Stimulated activated CD8-positive, alpha-beta memory T cell treated with anti-CD3 and anti-CD28 coated beads, Interleukin-12 subunit alpha, Interleukin-12 subunit beta, amount 100 ng/mL, for 1 hour (primary cell): Measurements from ENCODE around the gene THRB.

Source experiments
- DNase-seq: peaks from one replicate; pipeline ENCODE4 v3.0.0-alpha.2; 2020; ENCODE audit warnings: low read depth

Gene THRB

DNA sequence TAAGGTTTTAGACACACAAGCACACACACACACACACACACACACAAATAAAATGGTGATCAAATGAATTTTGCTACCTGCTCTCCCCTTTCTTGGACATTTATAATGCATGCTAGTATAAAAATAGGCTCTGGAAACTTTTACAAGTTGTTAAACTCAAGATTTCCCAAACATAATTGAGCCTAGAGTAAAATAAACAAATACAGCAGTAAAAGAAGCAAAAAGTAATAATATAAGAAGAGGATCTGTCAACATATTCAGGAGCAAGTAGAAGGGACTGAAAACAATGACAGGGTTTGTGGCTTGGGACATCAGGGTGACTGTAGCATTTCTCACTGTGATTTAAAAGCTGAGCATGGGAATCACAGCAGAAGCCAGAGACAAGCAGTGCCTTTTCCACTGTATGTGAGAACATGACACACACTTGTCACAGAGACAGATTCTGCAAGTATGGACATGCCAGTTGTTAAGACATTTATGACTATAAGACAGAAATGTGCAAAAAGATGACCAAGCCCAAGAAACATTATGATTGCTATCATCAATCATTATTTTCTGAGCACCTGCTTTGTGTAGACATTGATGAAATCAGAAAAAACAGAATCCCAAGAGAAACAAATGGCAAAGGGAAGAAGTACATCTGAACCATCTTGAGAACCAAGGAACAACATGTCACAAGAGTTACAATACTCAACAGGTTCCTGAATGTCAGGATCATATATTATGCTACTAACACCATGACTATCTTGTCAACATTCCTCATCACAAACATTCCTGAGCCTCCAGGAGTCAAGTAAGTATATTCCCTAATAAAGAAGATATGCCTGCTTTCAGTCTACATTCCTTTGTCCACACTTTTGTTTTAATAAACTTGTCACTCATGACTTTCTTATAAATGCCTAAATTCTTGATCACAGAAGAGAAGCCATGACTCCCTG is 7.1 kb downstream of the THRB start:
- DNase-seq = no peak

GRCh38 chr3:24485511-24485910 is 9.1 kb downstream of the THRB start:
- no peak for DNase-seq

GRCh38 chr3:24483873-24484272 is 10.8 kb downstream of the THRB start:
- DNase-seq = no peak

GRCh38 chr3:24482096-24482705 is 12.4 kb downstream of the THRB start:
- DNase-seq = no peak

DNA sequence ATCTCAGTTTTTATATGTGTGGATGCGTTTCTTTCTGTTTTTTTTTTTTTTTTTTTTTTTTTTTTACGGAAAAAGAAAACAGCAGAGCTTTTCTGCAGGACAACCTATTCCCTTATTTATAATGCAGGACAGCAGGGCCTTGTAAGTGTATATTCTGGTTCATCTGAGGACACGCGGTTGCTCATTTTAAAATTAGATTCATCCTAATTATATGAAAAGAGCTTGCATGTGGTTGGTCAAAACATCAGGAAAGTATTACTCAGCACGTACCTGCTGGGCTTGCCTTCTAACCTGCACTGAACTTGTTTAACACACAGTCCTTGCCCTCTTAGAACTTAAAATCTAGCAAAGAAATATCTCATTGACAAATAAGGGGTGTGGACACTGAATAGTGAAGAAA is 13.5 kb downstream of the THRB start:
- DNase-seq = no peak

DNA sequence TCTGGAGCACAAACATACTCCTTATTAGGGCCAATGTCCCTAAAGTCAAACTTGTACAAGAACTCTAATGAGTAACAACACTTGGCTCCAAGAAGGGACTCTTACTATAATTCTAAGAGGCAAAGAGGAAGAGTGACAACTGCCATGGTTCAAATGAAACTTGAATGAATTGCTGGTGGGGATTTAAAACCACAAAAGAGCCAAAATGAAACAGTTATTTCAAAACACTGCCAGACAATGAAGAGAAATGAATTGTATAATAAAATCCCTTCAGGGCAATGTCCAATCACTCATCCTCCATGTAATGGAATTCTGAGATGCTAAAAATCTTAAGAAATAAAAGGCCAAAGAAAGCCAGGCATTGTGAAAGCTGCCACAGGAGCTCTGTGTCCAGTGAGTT is 14.2 kb downstream of the THRB start:
- no peak for DNase-seq

DNA sequence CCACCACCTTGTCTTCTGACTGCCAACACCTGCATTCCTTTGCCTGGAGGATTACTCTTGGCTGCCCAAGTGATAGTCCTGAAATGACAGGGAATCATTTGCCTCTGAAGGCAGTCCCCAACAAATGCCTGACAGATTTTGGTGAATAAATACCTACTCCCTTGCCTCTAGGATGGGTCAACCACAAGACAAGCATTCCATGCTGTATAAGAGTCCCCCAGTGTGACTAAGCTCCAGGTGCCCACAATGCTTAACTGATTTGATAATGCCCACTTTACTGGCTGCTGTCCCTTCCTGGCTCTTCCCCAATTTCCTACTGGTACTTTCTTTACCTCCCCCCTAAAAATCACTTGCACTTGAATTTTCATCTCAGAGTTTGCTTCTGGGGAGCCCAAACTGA is 14.8 kb downstream of the THRB start:
- DNase-seq = no peak

DNA sequence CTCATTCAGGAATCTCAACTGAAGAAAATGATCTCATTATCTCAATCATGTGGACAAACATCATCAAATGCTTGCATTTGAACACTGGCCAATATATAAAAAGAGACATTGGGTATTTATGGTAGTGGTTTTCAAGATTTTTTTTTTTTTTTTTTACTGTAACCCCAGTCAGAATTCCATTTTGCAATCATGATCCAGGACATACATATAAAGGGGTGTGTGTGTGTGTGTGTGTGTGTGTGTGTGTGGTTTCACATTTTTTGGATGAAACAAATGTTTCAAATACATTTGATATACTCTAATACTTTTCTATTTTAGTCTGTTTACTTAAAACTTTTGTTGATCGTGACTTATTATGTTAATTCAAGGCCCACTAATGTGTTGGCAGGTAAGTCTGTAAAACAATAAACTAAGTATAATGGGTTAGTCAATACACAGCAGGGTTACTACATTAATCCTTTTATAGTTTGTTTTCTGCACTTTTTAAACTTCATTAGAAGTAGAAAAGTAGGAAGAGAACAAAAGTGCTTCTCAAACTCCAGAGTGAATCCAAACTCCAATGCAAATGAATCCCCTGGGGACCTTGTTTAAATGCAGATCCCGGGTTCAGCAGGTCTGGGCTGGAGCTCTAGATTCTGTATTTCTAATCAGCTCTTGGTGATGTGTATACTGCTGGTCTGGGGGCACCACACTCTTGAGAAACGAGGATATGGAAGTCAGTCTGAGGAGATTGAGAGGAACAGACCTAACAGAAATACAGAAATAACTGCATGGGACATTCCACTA is 17.6 kb downstream of the THRB start:
- DNase-seq = no peak

GRCh38 chr3:24475925-24476324 is 18.7 kb downstream of the THRB start:
- DNase-seq = no peak

- DNase-seq = no peak
These were observed 19.8 kb downstream of the THRB start for GRCh38 chr3:24474862-24475261.

DNA sequence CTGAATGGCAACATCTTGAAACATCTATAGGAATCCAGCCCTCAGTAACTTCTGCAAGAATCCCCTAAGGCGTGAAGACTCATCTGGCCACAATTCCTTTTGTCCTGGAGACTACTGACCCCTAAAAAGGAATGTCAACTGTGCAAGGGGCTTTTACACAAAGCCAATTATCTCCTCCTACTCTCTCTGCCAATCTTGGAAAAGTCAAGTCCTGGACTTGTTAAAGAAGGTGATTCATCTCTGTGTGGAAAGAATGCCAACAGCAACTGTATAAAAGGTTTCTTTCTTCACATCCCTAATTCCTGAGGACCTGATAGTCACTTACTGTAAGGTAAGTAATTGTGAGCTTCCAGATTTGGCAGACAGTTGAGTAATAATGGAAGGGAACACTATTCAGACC is 22.3 kb downstream of the THRB start:
- no peak for DNase-seq

DNA sequence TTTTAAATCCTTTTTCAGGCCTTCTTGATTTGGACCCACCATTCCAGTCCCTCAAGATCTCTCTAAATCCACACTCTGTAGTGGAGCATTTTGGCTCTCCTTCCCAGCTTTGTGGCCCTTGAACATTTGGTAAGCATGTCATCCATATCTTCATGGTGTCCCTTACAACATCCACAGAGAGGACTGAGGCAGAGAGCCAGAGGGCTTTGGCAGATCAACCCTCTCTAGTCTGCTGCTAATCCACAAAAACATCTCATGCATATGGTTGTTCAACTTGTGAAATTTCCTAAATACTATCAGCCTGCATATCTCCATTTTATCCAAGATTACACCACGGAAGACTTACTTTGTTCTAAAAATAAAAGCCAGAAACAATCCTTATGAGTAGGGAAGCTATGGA is 23.2 kb downstream of the THRB start:
- DNase-seq = no peak

GRCh38 chr3:24470277-24470676 is 24.4 kb downstream of the THRB start:
- DNase-seq = no peak

- DNase-seq = no peak
These were observed 30.3 kb downstream of the THRB start for GRCh38 chr3:24464389-24464788.

DNA sequence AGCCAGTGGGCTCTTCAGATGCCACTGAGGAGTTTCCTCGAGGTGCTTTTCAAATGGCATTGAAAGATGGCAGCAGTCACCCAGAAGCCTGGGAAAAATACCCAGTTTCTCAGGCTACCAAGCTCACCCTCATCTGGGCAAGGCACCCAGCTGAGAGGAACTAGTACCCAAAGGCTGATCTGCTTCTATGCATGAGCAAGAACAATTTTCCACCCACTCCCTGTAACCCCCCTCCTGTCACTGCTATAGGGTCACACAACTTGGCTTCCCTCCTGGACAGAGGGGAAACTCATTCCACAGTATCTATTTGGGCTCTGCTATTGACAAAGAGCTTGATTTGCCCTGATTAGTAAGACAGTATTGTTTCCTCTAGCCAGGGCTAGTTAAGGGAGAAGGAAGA is 31.9 kb downstream of the THRB start:
- DNase-seq = no peak

- no peak for DNase-seq
These were observed 33.7 kb downstream of the THRB start for GRCh38 chr3:24460974-24461373.

- DNase-seq = no peak
These were observed 36.9 kb downstream of the THRB start for GRCh38 chr3:24457719-24458118.

- DNase-seq = no peak
These were observed 39.8 kb downstream of the THRB start for GRCh38 chr3:24454856-24455255.

GRCh38 chr3:24454393-24454792 is 40.3 kb downstream of the THRB start:
- no peak for DNase-seq

- no peak for DNase-seq
These were observed 43.1 kb downstream of the THRB start for GRCh38 chr3:24451461-24452099.

DNA sequence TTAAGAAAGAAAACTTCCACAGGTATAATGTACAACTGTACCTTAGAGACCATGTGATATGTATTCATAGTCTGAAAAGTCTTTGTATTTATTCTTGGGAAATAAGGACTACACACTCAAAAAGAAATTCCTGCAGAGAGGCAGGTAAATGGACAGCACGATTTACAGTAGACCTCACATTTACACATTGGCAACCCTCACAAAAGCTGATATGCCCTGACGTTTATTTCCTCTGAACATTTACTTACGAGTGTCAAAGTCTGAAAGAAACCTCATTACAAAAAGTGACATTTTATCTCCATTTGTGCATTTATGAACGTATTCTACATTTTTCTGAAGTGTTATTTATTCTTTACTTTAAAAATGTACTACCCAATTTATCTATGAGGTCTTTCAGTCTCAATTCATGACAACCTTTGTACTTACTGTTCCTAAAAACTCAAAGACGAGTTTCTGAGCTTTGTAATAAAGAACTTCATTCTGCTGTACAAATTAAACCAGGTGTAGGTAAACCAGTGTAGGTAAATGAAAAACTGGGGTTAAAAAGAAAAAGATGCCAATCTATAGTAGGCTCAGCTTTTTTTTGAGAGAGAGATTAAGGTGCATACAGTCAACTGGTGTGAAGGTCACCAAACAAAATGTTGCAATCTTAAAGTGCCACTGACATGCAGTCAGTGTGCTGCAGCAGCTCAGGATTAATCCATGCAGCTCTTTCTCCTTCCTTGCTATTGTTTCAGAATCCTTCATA is 44.3 kb downstream of the THRB start:
- no peak for DNase-seq

DNA sequence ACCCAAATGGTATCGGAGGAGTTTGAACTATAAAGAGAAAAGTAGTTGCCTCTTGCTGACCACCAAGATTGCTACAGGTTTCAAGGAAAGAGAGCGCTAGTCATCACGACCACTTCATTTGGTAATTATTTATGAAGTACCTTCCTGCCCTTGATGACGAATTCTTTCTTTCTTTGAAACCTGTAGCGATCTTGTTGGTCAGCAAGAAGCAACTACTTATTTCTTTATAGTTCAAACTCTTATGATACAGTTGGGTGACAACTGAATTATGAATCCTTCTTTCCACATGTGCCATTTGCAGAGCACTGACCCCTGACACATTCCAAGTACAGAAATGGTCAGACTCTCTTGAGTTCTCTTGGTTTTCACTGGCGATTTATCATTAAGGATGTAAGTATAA is 46.8 kb downstream of the THRB start:
- DNase-seq = no peak
